HEK293T (cell line): Measurements from ENCODE around the gene ZNF644.

Experiments
- CTCF ChIA-PET: fragments of 350-600 bp; formaldehyde crosslinking; extraction: SDS; loops from one replicate; lab custom pipeline; 2021; ENCODE audit warnings: antibody characterized with exemption, inconsistent platforms; lab: Yijun Ruan, JAX
- POLR2A ChIA-PET: fragments of 350-600 bp; formaldehyde crosslinking; extraction: SDS; loops from one replicate; lab custom pipeline; 2020; ENCODE audit warnings: antibody characterized with exemption, inconsistent platforms; lab: Yijun Ruan, JAX
- DNase-seq: peaks from one replicate; pipeline ENCODE4 v3.0.0; 2012; ENCODE audit warnings: mixed read lengths; ENCODE audit errors: extremely low spot score
- ARNT ChIP-seq: fragments of 450-650 bp; IDR thresholded peaks from 2 replicates; pipeline ENCODE4 v1.6.1; 2017; ENCODE audit warnings: mild to moderate bottlenecking
- BHLHE40 ChIP-seq: fragments of 450-650 bp; IDR thresholded peaks from 2 replicates; pipeline ENCODE4 v1.6.1; 2016; ENCODE audit warnings: mild to moderate bottlenecking, moderate library complexity, borderline replicate concordance
- CTBP1 ChIP-seq: fragments of 450-650 bp; IDR thresholded peaks from 2 replicates; pipeline ENCODE4 v1.6.1; 2016; ENCODE audit warnings: borderline replicate concordance
- ELF4 ChIP-seq: fragments of 450-650 bp; IDR thresholded peaks from 2 replicates; pipeline ENCODE4 v1.6.1; 2017; ENCODE audit warnings: antibody characterized with exemption
- FOXA1 ChIP-seq: fragments of 450-650 bp; IDR thresholded peaks from 2 replicates; pipeline ENCODE4 v1.6.1; 2016; ENCODE audit warnings: mild to moderate bottlenecking
- FOXK2 ChIP-seq: fragments of 450-650 bp; IDR thresholded peaks from 2 replicates; pipeline ENCODE4 v1.6.1; 2016; ENCODE audit warnings: mild to moderate bottlenecking
- FOXM1 ChIP-seq: fragments of 450-650 bp; IDR thresholded peaks from 2 replicates; pipeline ENCODE4 v1.6.1; 2017; ENCODE audit warnings: mild to moderate bottlenecking, borderline replicate concordance
- HDGF ChIP-seq: fragments of 450-650 bp; IDR thresholded peaks from 2 replicates; pipeline ENCODE4 v1.6.1; 2017; ENCODE audit warnings: antibody characterized with exemption, borderline replicate concordance
- L3MBTL2 ChIP-seq: fragments of 450-650 bp; conservative IDR thresholded peaks from 2 replicates; pipeline ENCODE4 v1.6.1; 2016; ENCODE audit warnings: mild to moderate bottlenecking
- LEF1 ChIP-seq: fragments of 450-650 bp; IDR thresholded peaks from 2 replicates; pipeline ENCODE4 v1.6.1; 2017; ENCODE audit warnings: mild to moderate bottlenecking, borderline replicate concordance
- NFRKB ChIP-seq: fragments of 450-650 bp; IDR thresholded peaks from 2 replicates; pipeline ENCODE4 v1.6.1; 2016; ENCODE audit warnings: mild to moderate bottlenecking, moderate library complexity
- SP1 ChIP-seq: fragments of 450-650 bp; IDR thresholded peaks from 2 replicates; pipeline ENCODE4 v1.6.1; 2017
- SUZ12 ChIP-seq: fragments of 450-650 bp; IDR thresholded peaks from 2 replicates; pipeline ENCODE4 v1.6.1; 2016; ENCODE audit warnings: mild to moderate bottlenecking
- ZNF384 ChIP-seq: fragments of 450-650 bp; IDR thresholded peaks from 2 replicates; pipeline ENCODE4 v1.6.1; 2016
- TF ChIP-seq, protein P1 (sequence below): fragments of 450-650 bp; IDR thresholded peaks from 2 replicates; pipeline ENCODE4 v1.6.1; 2016

The ZNF644 gene

GRCh38 chr1:90986953-90987352 lies 34.9 kb downstream of the ZNF644 start:
- ChIA-PET POLR2A (no interaction called here), CTCF (interaction anchor here (0.6 kb wide), 2 partner anchors 178 to 414 kb away, joined by 3 to 5 read pairs; no protein-coding TSS in a partner anchor)
- TF ChIP-seq SUZ12 (no peak), HDGF (no peak), ARNT (no peak), ELF4 (no peak), L3MBTL2 (no peak), FOXK2 (no peak), BHLHE40 (no peak)
- no peak for DNase-seq

- ChIA-PET CTCF (no interaction called here), POLR2A (interaction anchor here (0.7 kb wide), 1 partner anchor 44 kb away, joined by 3 read pairs; the partner anchor contains the start of gene ZNF644)
- DNase-seq: no peak
- no peak for TF ChIP-seq FOXM1
- TF ChIP-seq, protein P1, sequence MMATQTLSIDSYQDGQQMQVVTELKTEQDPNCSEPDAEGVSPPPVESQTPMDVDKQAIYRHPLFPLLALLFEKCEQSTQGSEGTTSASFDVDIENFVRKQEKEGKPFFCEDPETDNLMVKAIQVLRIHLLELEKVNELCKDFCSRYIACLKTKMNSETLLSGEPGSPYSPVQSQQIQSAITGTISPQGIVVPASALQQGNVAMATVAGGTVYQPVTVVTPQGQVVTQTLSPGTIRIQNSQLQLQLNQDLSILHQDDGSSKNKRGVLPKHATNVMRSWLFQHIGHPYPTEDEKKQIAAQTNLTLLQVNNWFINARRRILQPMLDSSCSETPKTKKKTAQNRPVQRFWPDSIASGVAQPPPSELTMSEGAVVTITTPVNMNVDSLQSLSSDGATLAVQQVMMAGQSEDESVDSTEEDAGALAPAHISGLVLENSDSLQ: no peak
- TF ChIP-seq SUZ12: no peak
- no peak for TF ChIP-seq CTBP1
- TF ChIP-seq ARNT: no peak
Observed at GRCh38 chr1:90977522-90977921, 44.3 kb downstream of the ZNF644 start.

- ChIA-PET POLR2A (interaction anchor here (1.2 kb wide), 1 partner anchor 123 kb away, joined by 3 read pairs; no protein-coding TSS in a partner anchor), CTCF (interaction anchor here (0.6 to 0.7 kb wide), 2 partner anchors 326 to 903 kb away, joined by 3 read pairs; no protein-coding TSS in a partner anchor)
- TF ChIP-seq ELF4: no peak
- no peak for TF ChIP-seq FOXK2
- TF ChIP-seq, protein P1: no peak
- no peak for TF ChIP-seq NFRKB
- no peak for TF ChIP-seq HDGF
- TF ChIP-seq FOXA1: no peak
- no peak for DNase-seq
Observed at GRCh38 chr1:90973897-90974798, 47.7 kb downstream of the ZNF644 start.

GRCh38 chr1:90970208-90970607 lies 51.6 kb downstream of the ZNF644 start:
- DNase-seq: no peak
- TF ChIP-seq ARNT (no peak), SUZ12 (no peak), SP1 (no peak), FOXM1 (no peak), ELF4 (no peak), ZNF384 (no peak), NFRKB (no peak), HDGF (no peak), FOXK2 (no peak), FOXA1 (no peak), LEF1 (no peak), L3MBTL2 (no peak), CTBP1 (no peak), BHLHE40 (no peak)
- TF ChIP-seq, protein P1: no peak
- POLR2A ChIA-PET: no interaction called here
- CTCF ChIA-PET: no interaction called here

DNA sequence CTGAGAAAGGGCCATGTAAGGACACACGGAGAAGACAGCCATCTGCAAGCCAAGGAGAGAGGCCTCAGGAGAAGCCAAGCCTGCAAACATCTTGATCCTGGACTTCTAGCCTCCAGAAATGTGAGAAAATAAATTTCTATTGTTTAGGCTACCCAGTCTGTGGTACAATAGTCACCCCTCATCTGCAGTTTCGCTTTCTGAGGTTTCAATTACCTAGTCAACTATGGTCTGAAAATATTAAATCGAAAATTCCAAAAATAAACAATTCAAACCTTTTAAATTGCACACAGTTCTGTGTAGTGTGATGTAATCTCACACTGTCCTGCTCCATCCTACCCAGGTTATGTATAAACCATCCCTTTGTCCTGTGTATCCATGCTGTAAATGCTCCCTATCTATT lies 52.6 kb downstream of the ZNF644 start:
- no peak for TF ChIP-seq ARNT
- no peak for TF ChIP-seq SP1
- no peak for TF ChIP-seq L3MBTL2
- no peak for TF ChIP-seq CTBP1
- TF ChIP-seq ELF4: no peak
- TF ChIP-seq, protein P1: no peak
- no peak for TF ChIP-seq BHLHE40
- TF ChIP-seq FOXA1: no peak
- no peak for TF ChIP-seq HDGF
- no peak for TF ChIP-seq ZNF384
- no peak for TF ChIP-seq FOXM1
- TF ChIP-seq LEF1: no peak
- no peak for TF ChIP-seq NFRKB
- POLR2A ChIA-PET: no interaction called here
- CTCF ChIA-PET: no interaction called here
- DNase-seq: no peak
